HG03378 (cell line): Measurements from ENCODE around the gene MOB3A.
"Not testable (repeated sequence)": the region's sequence is repeated elsewhere in the genome, so short reads cannot be mapped to it uniquely, and the experiment has no call there.

Experiments
- ATAC-seq: cut with Tn5 transposase; IDR thresholded peaks from one replicate; pipeline ENCODE4 v1.9.1; 2021; ENCODE audit warnings: mild to moderate bottlenecking, moderate library complexity; ENCODE audit not compliant: unreplicated experiment

Gene MOB3A

DNA sequence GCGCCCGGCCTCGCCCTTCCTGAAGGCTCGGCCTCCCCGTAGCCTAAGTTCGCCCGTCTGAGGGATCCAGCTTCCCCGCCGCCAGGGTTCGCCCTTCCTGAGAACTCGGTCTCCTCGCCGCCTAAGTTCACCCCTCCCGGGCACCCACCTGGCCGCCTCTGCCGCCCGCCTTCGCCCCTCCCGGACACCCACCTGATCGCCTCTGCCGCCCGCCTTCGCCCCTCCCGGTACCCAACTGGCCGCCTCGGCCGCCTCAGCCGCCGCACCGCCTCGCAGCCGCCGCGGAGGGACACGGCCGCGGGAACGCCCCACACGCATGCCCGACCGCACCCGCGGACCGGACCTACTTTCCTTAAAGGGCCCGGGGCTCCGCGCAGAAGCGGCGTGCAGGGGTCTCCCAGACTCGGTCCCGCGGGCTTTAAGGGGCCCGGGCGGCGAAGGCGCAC, at the start of gene MOB3A:
MOB3A (minus strand) TSS at position 293 of the 446 bp plus-strand sequence. CDS start 17,766 bp downstream, outside the sequence.
- peak; percentile 32 for ATAC-seq

DNA sequence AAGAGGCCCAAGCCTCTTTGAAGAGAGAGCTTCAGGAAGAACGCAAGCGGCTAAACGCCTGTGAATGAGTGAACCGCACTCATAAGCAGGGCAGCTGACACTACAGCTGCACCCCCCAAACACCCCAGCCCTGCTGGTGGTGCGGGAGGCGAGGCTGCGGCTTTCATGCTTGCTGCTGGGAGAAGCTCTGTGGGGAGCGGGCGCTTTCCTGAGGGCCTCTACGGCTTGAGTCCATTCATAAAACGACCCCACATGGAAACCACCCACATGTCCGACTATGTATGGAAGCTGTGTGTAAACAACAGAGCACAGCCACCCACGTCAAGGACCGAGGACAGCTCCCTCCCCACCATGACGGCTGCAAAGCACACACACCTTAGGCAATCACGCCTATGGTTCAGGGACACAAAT, 49.7 kb upstream of the MOB3A start:
- no peak for ATAC-seq

DNA sequence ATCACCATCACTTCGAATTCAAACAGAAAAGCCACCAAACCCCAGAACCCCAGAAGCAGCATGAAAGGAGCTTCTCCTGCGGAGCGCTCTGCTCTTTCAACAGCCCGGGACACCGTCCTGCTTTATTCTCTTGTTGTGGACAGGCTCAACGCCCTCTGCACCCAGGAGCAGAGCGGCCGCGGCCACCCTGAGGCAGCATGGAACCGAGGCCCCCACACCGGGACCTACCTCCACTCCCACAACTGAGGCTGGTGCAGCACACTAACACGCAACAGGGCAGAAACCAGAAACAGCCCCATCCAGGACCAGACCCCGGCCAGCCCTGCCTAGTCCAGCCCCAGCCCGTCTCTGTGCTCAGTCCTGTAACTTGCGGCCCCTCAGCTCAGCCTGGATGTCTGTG, 48.1 kb upstream of the MOB3A start:
- no peak for ATAC-seq

DNA sequence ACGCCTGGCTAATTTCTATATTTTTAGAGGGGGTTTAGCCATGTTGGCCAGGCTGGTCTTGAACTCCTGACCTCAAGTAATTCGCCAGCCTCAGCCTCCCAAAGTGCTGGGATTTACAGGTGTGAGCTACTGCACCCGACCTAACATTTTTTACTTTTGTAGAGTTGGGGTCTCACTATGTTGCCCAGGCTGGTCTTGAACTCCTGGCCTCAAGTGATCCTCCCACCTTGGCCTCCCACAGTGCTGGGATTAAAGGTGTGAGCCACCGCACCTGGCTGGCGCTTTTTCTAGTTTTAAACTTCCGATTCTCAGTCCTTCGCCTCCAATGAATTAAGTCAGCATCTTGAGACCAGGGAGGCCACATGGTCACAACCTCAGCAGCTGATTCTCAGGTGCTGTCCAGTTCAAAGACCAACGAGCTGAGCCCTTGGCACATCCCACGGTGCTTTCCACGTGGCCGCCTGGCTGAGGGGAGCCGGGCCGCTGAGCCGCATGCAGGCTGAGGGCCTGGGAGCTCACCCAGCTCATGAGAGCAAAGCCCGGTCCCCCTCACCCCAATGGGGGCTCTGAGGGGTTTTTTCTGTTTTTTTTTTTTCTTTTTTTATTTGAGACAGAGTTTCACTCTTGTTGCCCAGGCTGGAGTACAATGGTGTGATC, 46.2 kb upstream of the MOB3A start:
- ATAC-seq: no peak

DNA sequence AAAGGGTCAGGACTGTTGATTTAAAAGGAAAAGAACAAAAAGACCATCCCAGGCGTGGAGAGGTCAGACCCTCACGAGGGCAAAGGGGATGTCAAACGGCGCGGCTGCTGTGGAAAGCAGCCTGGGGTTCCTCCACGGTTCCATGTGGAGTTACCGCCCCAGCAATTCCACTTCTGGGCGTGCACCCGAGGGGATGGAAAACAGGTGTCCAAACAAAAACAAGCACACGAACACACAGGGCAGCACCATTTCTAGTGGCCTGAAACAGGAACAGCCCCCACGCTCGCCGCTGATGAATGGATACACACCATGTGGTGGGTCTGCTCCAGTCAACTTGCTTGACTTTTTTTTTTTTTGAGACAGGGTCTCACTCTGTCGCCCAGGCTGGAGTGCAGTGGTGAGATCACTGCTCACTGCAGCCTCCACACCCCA, 44.0 kb upstream of the MOB3A start:
- ATAC-seq: no peak

DNA sequence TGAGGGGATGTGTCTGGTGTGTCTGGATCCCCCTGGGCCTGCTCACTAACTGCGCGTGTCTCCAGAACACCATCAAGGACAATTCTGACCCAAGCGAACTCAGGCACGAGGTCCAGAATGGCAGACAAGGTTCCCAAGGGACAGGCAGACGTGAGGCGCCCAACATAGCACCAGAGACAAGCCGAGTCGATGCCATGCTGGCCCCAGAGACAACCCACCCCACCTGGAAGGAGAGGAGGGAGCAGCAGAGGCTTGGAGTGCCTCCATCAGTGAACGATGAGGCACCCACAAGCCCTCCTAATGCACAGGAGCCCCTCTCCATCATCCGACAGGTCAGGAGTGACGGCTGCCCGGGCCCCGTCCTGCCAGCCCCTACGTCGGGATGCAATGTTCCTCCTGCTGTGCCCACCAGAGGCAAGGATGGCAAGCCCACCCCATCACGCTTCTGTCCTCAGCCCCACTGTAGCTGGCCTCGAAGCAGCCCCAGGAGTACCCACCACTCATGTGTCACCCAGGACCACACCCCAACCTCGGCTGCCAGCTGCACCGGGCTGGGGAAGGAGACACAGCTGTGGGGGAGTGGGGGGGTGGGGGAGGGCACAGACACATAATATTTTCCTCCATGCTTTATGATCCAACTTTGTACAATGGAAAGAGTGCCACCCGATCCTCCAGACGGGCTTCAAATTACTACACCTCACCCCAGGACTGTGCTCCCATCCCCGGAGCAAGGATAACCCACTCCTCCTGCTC, 43.4 kb upstream of the MOB3A start:
- ATAC-seq: no peak

DNA sequence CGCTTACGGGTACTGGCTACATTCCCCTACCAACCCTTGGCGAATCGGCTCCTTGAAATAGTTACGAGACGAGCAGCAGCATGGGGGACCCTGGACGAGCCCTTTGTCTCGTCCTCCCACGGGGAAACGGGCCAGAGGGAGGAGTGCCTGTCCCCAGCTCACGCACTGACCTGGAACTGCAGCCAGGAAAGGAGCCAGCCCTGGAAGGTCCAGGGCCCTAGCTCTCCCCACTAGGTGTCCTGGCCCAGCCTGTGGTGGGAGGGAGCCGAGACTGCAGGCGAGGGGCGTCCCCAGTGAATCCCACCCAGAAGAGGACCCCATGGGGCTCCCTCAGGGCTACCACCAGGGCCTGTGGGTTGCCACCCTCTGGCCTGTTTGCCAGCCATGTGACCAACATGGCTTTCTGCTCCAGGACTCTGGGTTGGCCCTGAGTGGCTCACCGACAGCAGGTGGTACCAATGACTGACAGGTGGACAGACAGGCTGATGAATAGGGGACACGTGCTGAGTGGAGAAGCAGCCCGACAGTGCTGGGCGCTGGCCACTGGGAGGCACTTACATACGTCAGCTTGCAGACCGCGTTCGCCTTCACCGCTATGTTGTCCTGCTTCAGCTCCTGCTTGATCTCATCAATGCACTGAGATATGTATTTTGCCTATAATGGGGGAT, 42.1 kb upstream of the MOB3A start:
- ATAC-seq: no peak

DNA sequence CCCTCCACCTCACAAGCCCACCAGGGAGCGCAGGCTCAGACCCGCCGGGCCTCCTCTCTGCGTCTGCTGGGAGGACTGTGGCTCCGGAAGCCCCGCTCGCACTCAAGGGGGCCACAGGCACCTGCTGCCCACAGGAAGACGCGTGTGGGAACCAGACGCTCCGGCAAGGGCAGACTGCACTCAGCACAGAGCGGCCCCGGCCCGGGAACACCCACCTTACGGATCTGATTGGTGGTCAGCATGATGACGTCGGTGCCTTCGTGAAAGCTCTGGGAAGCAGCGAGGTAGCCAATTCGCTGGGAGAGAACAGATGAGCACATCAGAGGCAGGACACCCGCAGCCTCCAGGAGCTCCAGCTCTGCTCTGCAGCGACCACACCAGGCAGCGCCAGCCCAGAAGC, 40.7 kb upstream of the MOB3A start:
- no peak for ATAC-seq

DNA sequence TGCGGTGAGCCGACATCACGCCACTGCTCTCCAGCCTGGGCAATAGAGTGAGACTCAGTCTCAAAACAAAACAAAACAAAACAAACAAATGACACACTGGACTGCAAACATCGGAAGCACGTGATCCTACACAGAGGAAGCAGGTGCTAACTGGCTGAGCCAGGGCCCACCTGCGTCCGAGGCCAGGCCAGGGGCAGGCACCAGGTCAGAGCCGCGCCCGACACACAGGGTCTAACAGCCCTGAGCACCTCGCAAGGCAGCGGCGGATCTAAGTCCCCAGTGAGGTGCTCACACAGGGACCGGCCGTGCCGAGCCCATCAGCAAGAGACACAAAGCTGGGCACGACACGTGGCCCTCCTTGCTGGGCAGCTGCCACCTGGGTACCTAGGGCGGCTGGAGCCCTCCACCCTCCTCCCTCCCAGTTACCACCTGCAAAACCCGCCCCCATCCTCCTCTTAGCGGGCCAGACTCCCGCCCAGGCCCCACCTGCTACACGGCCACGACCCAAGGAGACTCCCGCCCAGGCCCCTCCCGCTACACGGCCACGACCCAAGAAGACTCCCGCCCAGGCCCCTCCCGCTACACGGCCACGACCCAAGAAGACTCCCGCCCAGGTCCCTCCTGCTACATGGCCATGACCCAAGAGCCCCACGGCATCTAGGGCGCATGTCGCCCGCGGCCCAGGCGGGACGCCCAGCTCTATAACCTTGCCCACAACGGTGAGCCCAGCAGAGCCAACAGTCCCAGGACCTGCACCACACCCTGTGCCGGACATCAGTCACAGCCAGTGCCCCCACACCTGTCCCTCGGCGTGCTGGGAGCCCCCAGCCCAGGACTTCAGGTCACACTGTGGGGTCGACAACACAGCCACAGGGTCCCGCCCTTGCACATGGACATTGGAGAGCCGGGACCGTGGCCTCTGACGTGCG, 39.6 kb upstream of the MOB3A start:
- ATAC-seq: no peak

DNA sequence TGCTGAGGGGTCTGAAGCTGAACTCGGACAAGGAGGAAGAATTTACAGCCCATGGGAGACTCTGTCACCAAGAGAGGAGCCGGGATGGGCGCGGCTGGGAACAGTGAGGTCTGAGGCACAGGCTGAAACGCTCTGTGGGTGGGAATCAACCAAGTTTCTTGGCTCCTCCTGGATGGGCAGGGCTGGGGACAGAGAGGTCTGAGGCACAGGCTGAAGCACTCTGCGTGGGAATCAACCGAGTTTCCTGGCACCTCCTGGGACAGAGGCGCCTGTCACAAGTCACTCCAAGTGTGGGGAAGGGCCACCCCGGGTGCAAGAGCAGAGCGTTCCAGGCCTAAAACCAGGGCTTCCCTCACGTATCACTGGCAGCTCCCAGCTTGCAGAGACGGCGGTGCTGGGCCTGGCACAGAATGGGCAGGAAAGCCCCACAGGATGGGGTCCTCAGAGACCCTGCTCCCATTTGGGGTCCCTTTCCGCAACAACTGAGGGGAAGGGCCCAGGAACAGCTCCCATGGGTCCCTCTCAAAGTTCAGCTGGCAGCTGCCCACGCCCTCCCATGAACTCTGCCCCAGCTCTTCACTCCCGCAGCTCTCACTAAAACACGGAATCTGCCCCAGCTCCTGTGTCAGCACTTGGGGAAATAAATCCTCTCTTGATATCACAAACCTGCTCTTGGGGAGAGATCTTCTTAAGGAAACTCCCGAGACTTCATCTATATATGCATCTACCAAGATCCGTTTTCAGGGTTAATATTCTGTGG, 36.8 kb upstream of the MOB3A start:
- ATAC-seq: no peak

DNA sequence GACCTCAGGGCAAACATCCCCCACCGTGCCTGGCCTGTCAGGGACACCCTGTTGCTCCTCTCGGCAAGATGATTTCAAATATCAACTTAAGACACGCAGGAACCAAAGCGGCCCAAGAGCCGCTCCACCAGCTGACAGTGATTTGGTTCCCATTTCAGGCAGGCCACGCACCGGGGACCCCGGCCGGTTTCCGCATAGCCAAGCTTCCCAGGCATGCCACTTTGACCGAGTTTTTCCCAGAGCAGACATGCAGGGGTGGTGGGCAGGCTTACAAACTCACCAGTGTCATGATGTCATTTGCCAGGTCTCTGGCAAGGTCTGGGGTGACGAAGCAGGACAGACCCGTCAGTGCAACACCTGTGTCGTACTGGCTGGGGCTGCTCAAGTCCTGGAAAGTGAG, 36.1 kb upstream of the MOB3A start:
- ATAC-seq: no peak

DNA sequence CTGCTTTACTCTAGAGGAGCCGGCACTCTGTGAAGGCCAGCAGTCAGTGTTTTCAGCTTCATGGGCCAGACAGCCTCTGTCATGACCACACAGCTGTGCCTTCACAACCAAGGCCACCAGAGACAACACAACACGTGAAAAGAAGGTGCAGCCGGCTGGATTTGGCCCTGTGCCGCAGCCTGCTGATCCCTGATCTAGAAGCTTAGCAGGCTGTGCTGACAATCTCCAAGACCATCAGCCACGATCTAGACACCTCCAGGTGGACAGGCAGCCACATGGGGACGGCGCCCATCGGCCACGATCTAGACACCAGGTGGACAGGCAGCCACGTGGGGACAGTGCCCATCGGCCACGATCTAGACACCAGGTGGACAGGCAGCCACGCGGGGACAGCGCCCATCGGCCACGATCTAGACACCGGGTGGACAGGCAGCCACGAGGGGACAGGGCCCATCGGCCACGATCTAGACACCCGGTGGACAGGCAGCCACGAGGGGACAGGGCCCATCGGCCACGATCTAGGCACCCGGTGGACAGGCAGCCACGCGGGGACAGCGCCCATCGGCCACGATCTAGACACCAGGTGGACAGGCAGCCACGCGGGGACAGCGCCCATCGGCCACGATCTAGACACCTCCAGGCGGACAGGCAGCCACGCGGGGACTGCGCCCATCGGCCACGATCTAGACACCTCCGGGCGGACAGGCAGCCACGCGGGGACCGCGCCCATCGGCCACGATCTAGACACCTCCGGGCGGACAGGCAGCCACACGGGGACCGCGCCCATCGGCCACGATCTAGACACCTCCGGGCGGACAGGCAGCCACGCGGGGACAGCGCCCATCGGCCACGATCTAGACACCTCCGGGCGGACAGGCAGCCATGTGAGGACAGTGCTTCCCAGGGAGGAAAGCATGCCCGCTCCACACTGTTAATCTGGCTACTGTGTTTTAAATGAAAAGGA, 35.2 kb upstream of the MOB3A start:
- not testable (repeated sequence) for ATAC-seq

DNA sequence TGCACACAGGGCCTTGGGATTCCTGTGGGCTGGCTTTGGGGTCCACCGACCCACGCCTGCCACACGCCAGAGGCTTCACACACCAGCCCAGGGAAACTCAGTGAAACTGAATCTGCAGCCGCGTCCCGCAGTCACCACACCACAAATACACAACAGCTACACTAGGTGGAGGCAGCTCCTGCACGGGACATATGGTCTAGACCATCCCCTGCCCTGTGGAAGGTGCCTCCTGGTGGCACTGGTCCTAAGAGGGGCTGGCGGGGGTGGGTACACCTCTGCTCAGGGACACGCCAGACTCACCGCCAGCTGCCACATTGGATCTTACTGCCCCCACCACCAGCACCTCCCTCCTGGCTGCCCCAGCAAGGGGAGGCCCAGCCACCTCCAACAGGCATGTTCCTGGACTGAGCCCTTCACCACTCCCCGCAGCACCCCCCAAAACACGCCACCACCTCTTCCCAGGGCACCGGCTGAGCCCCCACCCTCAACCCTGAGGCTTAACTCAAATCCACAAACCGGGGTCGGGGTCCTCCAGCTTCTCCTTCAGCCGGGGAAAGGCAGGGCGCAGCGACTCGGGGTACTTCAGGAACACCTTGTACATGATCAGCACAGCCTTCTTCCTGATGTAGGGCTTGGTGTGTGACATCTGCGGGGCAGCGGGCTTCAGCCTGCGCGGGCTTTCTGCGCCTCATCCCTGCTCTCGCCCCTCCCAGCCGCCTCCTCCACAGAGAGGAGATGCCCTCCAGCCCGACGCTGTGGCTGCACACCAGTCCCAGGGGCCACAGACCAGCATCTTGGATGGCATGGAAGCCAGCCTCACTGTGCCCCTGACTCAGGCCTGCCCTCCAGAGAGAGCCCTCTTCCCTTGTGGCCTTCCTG, 34.0 kb upstream of the MOB3A start:
- no peak for ATAC-seq

DNA sequence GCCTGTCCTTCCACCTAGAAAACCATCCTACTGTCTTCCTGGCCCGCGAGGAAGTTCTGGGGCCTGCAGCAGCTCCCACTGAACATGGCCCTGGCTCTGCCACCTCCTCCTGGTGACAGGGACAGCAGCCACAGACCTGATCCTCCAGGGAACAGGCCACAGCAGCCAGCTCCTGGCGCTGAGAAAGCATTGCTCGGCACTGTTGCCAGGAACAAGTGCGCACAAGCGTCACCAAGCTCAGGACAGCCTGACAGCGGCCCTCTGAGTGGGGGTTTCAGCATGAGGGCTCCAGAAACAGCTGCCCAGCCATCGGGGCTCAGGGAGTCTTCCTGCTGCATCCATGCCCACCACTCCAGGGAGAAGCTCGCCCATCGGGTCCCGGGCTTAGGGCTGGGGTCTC, 33.4 kb upstream of the MOB3A start:
- no peak for ATAC-seq

DNA sequence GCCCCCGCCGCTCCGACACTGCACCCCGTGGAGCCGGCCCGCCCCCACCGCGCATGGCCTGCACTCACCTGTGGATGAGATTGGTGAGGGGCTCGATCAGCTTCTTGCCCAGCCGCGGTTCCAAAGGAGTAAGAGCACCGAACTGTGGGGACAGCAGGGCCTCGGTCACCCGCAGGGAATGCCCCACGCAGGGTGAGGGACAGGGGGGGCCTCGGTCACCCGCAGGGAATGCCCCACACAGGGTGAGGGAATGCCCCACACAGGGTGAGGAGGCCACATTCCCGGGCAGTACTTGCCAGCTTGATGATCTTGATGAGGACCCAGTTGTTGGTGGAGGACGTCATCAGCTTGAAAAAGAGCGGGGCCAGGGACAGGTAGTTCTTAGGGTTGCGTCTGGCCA, 32.9 kb upstream of the MOB3A start:
- ATAC-seq: no peak

DNA sequence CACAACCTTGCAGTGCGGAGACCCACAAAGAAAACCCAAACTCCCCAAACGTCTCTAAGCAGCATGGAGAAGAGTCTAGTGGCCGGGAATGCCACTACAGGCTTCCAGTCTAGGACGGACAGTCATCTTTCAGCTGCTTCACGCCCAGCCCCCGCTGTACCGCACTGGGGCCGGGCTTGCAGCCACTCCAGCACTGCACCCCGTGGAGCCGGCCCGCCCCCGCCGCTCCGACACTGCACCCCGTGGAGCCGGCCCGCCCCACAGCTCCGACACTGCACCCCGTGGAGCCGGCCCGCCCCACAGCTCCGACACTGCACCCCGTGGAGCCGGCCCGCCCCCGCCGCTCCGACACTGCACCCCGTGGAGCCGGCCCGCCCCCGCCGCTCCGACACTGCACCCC, 32.1 kb upstream of the MOB3A start:
- not testable (repeated sequence) for ATAC-seq

DNA sequence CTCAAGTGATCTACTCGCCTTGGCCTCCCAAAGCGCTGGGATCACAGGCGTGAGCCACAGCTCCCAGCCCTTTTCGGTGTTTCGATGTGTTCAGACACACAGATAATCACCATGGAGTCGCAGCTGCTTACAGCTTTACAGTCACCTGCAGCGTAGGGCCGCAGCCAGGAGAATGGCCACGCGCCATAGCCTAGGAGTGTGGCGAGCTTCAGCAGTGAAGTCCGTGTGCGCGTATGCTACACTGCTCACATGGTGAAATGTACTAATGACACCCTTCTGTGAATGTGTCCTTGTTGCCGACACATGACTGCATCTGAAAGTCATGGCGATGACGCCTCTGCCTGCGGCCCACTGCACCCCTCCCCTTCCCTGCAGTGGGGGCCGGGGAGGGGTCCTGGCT, 31.6 kb upstream of the MOB3A start:
- ATAC-seq: no peak
